ENCODE results near the gene NOM1.
A peak's percentile ranks its signal among the peaks of the same experiment; 100 is the strongest.
"Not testable (repeated sequence)": the region's sequence is repeated elsewhere in the genome, so short reads cannot be mapped to it uniquely, and the experiment has no call there.

NOM1 gene

DNA sequence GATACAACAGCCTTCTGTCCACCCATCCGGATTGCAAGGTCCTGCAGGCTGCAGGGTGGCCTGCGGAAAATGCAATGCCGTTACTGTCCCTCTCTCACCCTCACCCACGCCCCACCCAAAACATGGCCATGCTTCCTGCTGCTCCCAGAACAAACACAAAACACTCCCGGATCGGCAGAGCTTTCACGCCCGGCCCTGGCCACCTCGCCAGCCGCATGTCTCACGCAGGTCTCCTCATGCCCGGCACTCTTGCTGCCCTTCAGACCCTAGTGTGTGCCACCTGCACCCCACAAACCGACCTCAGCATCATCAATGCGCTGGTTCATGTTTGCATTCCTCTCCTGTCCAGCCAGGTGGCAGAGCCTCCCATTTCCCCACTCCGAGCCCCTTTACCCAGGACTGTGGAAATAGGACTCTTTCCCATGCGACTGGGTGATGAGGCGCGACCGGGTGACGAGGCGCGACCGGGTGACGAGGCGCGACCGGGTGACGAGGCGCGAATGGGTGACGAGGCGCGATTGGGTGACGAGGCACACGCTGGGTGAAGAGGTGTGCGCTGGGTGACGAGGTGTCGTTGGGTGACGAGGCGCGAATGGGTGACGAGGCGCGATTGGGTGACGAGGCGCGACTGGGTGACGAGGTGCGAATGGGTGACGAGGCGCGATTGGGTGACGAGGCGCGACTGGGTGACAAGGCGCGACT is 8.9 kb upstream of the NOM1 start:
- no peak for DNase-seq

DNA sequence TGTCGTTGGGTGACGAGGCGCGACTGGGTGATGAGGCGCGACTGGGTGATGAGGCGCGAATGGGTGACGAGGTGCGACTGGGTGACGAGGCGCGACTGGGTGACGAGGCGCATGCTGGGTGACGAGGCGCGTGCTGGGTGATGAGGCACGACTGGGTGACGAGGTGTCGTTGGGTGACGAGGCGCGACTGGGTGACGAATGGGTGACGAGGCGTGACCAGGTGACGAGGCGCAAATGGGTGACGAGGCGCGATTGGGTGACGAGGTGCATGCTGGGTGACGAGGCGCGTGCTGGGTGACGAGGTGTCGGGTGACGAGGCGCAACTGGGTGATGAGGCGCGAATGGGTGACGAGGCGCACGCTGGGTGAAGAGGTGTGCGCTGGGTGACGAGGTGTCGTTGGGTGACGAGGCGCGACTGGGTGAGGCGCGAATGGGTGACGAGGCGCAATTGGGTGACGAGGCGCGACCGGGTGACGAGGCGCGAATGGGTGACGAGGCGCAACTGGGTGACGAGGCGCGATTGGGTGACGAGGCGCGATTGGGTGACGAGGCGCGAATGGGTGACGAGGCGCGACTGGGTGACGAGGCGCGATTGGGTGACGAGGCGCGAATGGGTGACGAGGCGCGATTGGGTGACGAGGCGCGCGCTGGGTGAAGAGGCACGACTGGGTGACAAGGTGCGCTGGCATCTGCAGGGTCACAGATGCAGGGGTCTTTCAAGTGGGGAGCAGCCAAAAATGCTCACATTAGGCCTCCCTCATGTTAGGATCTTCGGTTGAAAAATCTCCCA is 7.9 kb upstream of the NOM1 start:
- peak; percentile 25 for DNase-seq

DNA sequence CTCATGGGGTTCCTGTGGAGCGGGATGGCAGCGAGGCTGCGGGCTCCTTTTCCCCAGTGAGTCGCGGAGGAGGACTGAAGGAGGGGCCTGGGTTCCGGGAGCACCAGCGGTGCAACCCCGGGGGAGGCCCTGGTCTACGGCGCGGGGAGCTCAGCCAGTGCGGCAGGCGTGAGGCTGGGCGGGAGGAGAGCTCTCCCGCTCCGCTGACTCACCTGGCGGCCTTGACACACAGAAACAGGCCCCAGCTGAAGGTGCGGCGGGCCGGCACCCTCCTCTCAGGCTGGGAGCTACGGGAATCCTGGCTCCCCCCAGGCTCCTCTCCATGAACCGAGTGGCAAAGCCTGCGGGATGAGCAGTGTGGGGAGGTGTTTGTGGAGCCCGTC is 6.8 kb upstream of the NOM1 start:
- DNase-seq, result peak; percentile 83

DNA sequence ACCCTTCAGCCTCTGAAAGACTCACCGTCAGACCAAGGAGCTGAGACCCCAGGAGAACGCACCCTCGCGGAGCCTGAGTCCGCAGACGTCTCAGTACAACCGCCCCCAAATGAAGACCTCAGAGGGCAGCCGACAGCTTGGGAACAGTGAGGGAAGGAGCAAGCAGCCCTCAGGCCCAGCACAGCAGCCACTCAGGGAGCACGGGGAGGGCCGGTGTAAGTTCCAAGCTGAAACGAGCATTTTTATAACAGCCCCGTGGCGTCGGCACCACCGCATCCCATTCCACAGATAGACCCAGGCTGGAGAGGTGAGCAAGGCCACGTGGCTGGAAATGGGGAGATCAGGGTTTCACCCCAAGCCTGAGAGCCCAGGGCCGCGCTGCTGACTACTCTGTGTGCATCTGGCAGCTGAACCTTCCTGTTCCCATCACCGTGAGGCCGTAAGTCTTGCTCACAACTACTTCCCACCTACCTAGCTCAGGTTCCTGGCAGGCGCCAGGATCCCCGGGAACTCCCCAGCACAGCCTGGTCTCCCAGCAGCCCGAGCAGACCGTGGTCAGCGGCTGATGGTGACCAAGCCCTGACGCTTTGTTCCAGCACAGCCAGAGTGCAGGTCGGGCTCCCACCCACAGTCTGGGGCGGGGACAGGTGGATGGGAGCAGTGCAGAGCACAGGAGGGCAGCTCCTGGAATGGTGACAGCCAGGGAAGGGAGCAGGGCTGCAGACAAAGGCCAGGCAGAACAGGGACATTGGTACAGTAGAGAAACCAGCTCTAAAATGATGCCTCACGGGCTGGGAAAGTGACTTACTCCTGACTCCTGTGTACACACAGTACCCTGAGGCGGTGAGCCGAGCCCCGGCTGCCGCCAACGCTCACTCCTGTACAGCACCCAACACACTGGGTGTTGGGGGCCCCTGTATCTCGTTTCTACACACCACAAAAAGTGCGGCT is 6.1 kb upstream of the NOM1 start:
- peak; percentile 74 for DNase-seq

- no peak for DNase-seq
Measured at GRCh38 chr7:156944876-156945275, 4.6 kb upstream of the NOM1 start.

DNA sequence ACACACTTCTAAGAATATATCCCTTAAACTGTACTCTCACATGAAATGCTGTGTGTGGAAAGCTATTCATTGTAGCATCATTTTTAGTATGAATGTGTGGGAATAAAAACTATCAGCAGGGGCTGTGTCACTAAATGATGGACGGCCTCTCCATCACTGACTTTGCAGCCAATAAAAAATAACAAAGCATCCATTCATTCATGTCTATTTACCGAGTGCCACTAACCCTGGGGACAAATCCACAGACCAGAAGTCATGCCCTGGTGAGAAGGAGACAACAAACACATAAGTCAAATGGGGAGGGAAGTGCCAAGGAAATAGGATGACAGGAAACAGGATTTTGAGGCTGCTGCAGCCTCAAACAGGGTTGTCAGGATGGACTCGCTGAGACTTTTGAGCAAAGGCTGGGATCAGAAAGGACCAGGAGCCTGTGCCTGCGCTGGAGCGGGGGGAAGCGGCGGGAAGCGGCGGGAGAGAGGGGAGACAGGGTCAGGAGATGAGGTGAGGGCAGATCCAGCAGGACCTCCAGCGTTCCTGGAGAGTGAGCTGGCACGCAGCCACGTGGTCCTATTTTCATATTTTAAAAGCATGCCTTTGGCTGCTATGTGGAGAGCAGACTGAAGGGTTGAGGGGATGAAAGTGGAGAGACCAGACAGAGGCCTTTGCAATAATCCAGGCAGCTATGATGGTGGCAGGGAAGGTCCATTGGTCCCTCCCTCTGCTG is 2.2 kb upstream of the NOM1 start:
- DNase-seq, result no peak

GRCh38 chr7:156948361-156948760 is 1.2 kb upstream of the NOM1 start:
- DNase-seq, result no peak

DNA sequence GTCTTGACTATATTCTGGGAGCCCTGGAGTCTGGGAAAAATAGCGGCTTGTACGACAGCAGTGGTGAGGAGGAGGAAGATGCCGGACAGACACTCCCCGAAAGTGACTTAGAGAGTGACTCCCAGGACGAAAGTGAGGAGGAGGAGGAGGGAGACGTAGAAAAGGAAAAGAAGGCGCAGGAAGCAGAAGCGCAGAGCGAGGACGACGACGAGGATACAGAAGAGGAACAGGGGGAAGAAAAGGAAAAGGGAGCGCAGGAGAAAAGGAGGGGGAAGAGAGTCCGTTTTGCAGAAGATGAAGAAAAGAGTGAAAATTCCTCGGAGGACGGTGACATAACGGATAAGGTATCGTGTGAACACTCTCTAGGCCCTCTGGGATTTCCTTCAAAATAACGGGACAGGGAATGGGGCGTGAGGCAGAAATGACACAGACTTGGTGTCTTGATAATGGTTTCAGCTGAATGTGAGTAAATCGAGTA is 908 bp downstream of the NOM1 start:
- no peak for DNase-seq

DNA sequence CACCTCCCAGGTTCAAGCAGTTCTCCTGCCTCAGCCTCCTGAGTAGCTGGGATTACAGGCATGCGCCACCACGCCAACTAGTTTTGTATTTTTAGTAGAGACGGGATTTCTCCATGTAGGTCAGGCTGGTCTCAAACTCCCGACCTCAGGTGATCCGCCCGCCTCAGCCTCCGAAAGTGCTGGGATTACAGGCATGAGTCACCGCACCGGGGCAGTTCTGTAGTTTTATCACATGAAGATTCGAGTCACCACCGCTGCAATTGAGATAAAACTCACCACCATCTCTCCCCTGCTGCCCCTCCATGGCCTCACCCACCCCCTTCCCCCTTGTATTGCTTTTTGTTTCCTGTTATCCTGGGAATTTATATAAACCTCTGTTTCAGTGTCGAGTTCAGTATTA is 3.7 kb downstream of the NOM1 start:
- DNase-seq, result not testable (repeated sequence)

DNA sequence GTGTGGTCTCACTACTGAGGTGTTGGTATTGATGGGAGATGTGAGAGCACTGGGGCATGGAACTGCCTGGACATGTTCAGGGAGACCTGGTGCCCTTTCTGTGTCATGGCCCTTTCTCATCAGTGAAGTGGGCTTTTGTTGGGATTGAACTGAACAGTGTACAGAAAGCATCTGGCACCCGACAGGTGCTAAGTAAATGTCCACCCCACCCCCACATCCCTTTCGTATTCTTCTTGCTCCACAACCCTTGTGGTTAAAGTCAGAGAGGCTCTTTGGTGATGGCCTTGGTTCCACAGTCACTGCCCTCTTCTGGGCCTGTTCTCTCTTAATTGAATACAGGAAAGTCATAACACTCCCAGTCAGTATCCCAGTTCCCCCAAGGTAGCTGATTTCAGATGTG is 5.4 kb downstream of the NOM1 start:
- no peak for DNase-seq

DNA sequence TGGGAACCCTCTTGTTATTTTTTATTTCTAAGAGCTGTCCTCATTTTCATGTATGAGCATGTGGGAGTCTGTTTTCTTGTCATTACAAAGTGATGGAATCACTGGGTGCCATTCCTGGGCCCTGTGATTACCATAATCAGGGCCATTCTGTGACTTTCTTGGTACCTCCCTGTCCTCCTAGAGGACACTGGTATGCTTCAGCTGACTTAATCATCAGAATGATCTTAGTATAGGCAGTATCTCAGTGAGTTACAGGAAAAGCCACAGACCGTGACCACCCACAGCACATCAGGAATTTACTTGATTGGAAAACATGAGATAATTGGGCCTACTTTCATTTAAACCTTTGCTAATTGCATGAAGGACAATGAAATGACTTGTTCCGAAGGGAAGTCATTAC is 7.2 kb downstream of the NOM1 start:
- DNase-seq, result no peak

GRCh38 chr7:156962145-156962544 is 12.6 kb downstream of the NOM1 start:
- DNase-seq, result no peak

DNA sequence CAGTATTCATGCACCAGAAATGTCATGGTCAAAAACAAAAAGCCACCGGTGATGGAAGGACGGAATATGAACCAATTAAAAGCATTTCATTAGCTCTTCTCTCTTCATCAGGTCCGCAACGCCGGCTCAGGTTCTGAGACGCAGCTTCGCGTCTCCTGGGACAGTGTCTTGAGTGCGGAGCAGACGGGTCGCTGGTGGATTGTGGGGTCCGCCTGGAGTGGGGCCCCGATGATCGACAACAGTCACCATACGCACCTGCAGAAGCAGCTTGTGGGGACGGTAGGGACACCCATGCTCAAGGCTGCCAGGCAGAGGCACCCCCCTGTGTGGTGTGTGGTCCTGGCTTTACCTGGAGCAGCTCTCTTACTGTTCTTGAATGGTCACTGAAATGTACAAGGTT is 13.4 kb downstream of the NOM1 start:
- no peak for DNase-seq

DNA sequence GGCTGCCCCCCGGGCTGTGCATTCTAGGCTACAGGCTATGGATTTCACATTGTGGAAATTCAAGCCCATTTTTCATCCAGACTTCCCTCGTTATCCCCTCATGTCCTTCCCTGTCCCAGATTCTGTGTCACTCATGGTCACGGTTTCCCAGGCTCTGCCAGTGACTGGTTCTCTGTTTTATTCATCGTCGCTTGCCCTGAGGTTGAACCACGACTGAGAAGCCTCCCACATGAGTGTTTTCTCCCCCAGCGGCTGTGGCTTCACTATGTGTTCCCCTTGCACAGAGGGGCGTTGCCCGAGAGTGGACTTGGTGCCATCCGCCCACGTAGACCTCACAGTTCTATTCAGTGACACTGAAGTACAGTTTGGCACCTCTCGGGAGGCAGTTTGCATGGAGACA is 14.0 kb downstream of the NOM1 start:
- no peak for DNase-seq

DNA sequence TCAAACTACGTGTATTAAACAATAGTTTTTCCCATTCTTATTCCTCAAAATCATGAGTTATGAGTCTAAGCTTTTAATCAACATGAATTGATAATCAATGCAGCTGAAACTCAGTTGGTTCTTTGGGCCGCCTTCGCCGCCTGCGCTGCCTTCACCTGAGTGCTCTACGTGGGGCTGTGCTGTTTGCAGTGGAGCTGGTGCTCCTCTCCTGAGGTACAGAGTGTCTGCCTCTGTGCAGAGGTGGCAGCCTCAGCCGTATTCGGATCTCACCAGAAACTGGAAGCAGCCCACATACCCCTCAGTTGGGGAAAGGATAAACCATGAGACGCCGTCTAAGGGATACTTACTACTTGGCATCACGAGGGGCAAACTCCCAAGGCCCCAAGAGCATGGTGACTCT is 15.5 kb downstream of the NOM1 start:
- DNase-seq, result no peak

GRCh38 chr7:156966387-156966786 is 16.9 kb downstream of the NOM1 start:
- no peak for DNase-seq

DNA sequence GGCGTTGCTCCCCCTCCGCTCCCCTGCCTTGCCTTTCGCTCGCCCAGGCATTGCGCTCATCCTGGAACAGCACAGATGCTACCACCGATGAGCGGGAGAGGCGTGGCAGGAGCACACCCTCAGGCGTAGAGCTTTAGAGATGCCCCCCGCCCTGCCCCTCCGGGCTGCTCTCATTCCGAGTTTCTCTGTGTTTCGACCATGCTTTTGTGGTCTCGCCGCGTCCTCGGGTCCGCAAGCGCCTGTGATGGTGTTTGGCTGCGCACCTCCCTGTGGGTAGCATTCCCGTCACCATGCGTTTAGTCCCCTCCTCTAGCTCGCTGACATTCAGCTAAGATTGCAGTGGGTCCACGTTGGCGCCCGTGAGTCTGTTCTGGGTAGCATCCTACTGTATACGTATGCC is 18.7 kb downstream of the NOM1 start:
- no peak for DNase-seq

DNA sequence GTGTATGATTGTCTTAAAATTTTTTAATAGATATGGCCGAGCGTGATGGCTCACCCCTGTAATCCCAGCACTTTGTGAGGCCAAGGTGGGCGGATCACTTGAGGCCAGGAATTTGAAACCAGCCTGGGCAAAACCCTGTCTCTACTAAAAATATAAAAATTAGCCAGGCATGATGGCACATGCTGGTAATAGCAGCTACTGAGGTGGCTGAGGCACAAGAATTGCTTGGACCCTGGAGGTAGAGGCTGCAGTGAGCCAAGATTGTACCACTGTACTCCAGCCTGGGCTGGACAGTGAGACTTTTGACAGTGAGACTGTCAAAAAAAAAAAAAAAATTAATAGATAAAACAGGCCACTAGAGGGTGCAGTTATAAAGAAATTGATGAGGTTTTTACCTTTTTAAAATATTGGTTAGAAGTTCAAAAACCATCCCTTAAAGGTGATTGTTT is 20.5 kb downstream of the NOM1 start:
- DNase-seq, result peak; percentile 65

DNA sequence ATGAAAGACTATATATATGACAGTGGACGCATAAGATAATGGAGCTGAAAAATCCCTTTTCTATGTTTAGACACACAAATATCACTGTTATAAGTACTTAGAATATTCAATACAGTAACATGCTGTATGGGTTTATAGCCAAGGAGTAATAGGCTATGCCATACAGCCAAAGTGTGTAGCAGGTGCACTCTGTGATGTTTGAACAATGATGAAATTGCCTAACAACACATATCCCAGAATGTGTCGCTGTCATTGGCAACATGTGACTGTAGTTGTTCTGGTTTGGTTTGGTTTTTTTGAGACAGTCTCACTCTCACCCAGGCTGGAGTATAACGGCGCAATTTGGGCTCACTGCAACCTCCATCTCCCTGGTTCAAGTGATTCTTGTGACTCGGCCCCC is 26.1 kb downstream of the NOM1 start:
- DNase-seq, result peak; percentile 73

DNA sequence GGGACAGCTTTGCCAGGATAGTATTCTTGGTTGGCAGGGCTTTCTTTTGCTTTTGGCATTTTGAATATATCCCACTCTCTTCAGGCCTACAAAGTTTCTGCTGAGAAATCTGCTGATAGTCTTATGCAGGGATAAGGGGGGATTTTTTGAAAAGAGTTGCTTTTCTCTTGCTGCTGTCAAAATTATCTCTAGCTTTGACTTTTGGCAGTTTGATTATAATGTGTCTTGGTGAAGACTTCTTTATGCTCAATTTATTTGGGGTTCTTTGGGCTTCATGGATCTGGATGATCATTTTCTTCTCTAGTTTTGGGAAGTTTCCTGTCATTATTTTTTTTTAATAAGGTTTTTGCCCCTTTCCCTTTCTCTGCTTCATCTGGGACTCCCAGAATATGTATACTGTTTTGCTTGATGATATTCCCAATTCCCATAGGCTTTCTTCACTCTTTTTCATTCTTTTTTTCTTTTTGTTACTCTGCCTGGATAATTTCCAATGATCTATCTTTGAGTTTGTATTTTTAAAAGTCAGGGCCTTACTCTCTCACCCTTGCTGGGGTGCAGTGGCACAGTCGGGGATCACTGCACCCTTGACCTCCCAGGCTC is 29.6 kb downstream of the NOM1 start:
- DNase-seq, result no peak

- DNase-seq, result no peak
Measured at GRCh38 chr7:156979711-156980110, 30.2 kb downstream of the NOM1 start.

All from DMS53 (cell line).